ENCODE measurements around the gene GPR6. TPM values are rescaled to one million over a fixed set of nuclear protein-coding genes. Genes with fewer than 3 reads are reported as not detected.

Gene GPR6
- total and polyA plus RNA-seq, 4 experiments from 2014 or later, result not detected

DNA sequence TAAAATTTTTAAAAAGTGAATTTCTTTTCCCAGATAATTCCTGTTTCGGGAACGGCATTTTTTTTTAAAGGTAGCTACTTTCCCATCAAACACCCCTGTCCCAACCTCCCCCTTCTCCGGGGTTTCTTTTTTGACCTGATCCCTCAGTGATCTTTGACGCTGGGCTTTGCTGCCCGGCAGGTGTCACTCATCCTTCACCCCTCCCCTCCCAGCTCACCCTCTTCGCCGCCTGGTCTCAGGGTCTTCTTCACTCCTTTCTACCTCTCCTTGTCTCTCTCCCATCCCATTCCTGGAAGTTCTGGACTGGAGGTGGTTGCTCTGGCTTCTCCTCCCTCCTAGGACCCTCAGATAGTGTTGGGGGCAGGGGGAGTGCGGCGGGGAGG is 329 bp upstream of the GPR6 start:
- Mint-ChIP-seq H3K27me3 (peaks cover 34 to 40% of the 10 kb centered on the region in 2 donors), H3K36me3 (no peaks in the 10 kb centered on the region), H3K4me3 (no peak overlapping the region), H3K9me3 (peaks cover 0 to 23% (median 5%) of the 10 kb centered on the region in 8 donors), H3K4me1 (peaks cover 0 to 1% (median 0%) of the 10 kb centered on the region in 4 donors), H3K27ac (no peak overlapping the region)
- Histone ChIP-seq H3K36me3 (ENCODE audit: insufficient read depth, low read length) (no peaks in the 10 kb centered on the region), H3K4me3 (ENCODE audit: low read length in 2 of 2) (no peak overlapping the region), H3K4me1 (ENCODE audit: insufficient read depth, low read length) (no peaks in the 10 kb centered on the region), H3K27me3 (ENCODE audit: insufficient read depth, low read length) (no peaks in the 10 kb centered on the region), H3K9me3 (ENCODE audit: control insufficient read depth in 1 of 2, low read length in 2 of 2) (no peaks in the 10 kb centered on the region), H3K27ac (ENCODE audit: low read depth, low read length) (no peak overlapping the region)
- POLR2A ChIA-PET (ENCODE audit: partially characterized antibody), result no interaction called here
- CTCF ChIA-PET (ENCODE audit: partially characterized antibody), result no interaction called here
- DNase-seq, result no peak
- intact Hi-C loops (cut with micrococcal nuclease), result no loop called here

DNA sequence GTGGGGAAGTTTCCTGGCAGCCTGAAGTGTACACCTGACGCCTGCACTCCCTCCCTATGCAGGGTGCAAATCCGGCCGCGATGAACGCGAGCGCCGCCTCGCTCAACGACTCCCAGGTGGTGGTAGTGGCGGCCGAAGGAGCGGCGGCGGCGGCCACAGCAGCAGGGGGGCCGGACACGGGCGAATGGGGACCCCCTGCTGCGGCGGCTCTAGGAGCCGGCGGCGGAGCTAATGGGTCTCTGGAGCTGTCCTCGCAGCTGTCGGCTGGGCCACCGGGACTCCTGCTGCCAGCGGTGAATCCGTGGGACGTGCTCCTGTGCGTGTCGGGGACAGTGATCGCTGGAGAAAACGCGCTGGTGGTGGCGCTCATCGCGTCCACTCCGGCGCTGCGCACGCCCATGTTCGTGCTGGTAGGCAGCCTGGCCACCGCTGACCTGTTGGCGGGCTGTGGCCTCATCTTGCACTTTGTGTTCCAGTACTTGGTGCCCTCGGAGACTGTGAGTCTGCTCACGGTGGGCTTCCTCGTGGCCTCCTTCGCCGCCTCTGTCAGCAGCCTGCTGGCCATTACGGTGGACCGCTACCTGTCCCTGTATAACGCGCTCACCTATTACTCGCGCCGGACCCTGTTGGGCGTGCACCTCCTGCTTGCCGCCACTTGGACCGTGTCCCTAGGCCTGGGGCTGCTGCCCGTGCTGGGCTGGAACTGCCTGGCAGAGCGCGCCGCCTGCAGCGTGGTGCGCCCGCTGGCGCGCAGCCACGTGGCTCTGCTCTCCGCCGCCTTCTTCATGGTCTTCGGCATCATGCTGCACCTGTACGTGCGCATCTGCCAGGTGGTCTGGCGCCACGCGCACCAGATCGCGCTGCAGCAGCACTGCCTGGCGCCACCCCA is 1.2 kb downstream of the GPR6 start:
- Mint-ChIP-seq H3K4me3 (no peak overlapping the region), H3K4me1 (peaks cover 0 to 1% (median 0%) of the 10 kb centered on the region in 4 donors), H3K27ac (no peak overlapping the region), H3K36me3 (no peaks in the 10 kb centered on the region), H3K27me3 (peaks cover 34 to 38% of the 10 kb centered on the region in 2 donors), H3K9me3 (peaks cover 0 to 23% (median 5%) of the 10 kb centered on the region in 8 donors)
- Histone ChIP-seq H3K4me3 (ENCODE audit: low read length in 2 of 2) (no peak overlapping the region), H3K27ac (ENCODE audit: low read depth, low read length) (no peak overlapping the region), H3K9me3 (ENCODE audit: control insufficient read depth in 1 of 2, low read length in 2 of 2) (no peaks in the 10 kb centered on the region), H3K36me3 (ENCODE audit: insufficient read depth, low read length) (no peaks in the 10 kb centered on the region), H3K27me3 (ENCODE audit: insufficient read depth, low read length) (no peaks in the 10 kb centered on the region), H3K4me1 (ENCODE audit: insufficient read depth, low read length) (no peaks in the 10 kb centered on the region)
- POLR2A ChIA-PET (ENCODE audit: partially characterized antibody), result no interaction called here
- no peak for DNase-seq
- intact Hi-C loops (cut with micrococcal nuclease), result no loop called here
- CTCF ChIA-PET (ENCODE audit: partially characterized antibody), result no interaction called here

DNA sequence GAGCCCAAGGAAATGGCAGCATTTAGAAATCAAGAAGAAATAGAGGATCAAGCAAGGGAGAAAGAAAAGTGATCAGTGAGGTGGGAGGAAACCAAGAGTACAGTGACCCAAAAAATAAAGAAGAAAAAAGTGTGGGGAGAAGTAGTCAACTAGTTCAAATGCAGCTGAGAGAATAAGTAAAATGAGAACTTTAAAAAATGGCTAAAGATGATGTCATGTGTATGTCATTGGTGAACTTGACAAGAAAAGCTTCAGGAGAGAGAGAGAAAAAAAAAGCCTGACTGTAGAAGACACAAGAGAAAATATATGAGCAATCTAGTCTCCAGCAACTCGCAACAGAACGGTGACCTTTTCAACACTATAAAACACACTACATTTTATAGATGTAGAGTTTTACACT is 6.3 kb downstream of the GPR6 start:
- Mint-ChIP-seq H3K4me3 (no peak overlapping the region), H3K4me1 (peaks cover 0 to 1% (median 0%) of the 10 kb centered on the region in 4 donors), H3K36me3 (no peaks in the 10 kb centered on the region), H3K27ac (peak overlapping the region in 1 of 7 donors; percentile 54), H3K27me3 (peaks cover 24 to 28% of the 10 kb centered on the region in 2 donors), H3K9me3 (peaks cover 0 to 21% (median 3%) of the 10 kb centered on the region in 8 donors)
- intact Hi-C loops (cut with micrococcal nuclease), result no loop called here
- CTCF ChIA-PET (ENCODE audit: partially characterized antibody), result no interaction called here
- Histone ChIP-seq H3K9me3 (ENCODE audit: control insufficient read depth in 1 of 2, low read length in 2 of 2) (no peaks in the 10 kb centered on the region), H3K4me3 (ENCODE audit: low read length in 2 of 2) (no peak overlapping the region), H3K27me3 (ENCODE audit: insufficient read depth, low read length) (no peaks in the 10 kb centered on the region), H3K4me1 (ENCODE audit: insufficient read depth, low read length) (no peaks in the 10 kb centered on the region), H3K27ac (ENCODE audit: low read depth, low read length) (no peak overlapping the region), H3K36me3 (ENCODE audit: insufficient read depth, low read length) (no peaks in the 10 kb centered on the region)
- POLR2A ChIA-PET (ENCODE audit: partially characterized antibody), result no interaction called here
- no peak for DNase-seq

DNA sequence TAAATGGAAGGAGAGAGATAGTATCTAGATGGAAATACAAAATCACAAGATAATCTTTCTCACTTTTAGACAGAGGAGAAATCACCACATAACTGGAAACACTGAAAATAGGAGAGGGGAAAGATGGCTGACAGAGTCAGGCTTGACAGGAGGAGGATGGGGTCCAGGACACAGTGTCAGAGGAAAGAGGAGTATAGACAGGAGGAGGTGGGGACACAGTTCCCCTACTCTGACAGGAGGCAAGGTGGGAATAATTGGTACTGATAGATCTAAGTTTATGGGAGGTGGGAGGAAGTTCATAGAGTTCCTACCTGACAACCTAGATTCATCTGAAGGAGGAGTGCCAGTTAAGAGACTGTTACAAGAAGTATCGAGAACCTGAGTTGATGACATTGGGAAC is 9.1 kb downstream of the GPR6 start:
- ChIA-PET CTCF (ENCODE audit: partially characterized antibody) (interaction anchor here (2.9 kb wide), 1 partner anchor 52 kb away, joined by 7 read pairs; no protein-coding TSS in a partner anchor), POLR2A (ENCODE audit: partially characterized antibody) (no interaction called here)
- Mint-ChIP-seq H3K9me3 (peaks cover 0 to 9% (median 2%) of the 10 kb centered on the region in 8 donors), H3K4me3 (no peak overlapping the region), H3K27me3 (peaks cover 6 to 13% of the 10 kb centered on the region in 2 donors), H3K27ac (no peak overlapping the region), H3K4me1 (no peaks in the 10 kb centered on the region), H3K36me3 (no peaks in the 10 kb centered on the region)
- Histone ChIP-seq H3K36me3 (ENCODE audit: insufficient read depth, low read length) (no peaks in the 10 kb centered on the region), H3K4me3 (ENCODE audit: low read length in 2 of 2) (no peak overlapping the region), H3K9me3 (ENCODE audit: control insufficient read depth in 1 of 2, low read length in 2 of 2) (no peaks in the 10 kb centered on the region), H3K27ac (ENCODE audit: low read depth, low read length) (no peak overlapping the region), H3K4me1 (ENCODE audit: insufficient read depth, low read length) (no peaks in the 10 kb centered on the region), H3K27me3 (ENCODE audit: insufficient read depth, low read length) (no peaks in the 10 kb centered on the region)
- intact Hi-C loops (cut with micrococcal nuclease), result no loop called here
- DNase-seq, result no peak

DNA sequence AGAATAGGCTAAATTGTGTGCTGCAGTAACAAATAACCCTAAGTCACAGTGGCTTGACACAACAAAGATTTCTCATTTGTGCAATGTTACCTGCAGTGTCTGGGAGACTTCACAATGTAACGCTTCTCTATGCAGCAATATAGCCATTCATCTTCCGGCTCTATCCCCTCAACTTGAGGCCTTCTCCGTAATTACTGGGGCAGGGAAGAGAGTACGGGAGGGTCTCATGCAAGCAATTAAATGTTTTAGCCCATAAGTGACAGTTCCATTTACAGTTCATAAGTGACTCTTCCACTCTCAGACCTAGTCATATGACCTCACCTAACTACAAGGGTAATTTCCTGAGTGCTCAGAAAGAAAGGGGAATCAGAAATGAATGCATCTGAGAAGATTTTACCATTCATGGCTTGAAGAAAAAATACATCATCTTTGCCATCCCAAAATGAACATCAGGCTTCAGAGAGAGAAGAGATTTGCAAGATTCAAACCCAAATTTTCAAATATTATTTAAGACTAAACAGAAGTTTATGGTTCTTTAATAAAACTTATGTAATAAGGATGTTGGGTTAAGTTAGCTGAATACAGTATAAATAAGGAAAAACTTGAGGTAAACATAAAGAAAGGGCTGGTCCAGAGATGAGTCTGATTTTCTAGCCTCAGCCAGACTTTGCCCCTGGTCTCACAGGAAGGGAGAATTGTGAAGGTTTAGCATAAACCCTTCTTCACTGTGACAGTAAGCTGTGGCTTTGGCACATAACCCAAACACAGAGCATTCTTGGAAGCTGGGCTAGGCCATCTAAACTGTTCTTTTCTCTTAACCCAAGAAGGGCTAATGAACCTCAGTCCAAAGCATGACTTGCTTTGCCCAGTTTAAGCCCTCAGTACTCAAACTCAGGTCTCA is 13.3 kb downstream of the GPR6 start:
- CTCF ChIA-PET (ENCODE audit: partially characterized antibody), result no interaction called here
- POLR2A ChIA-PET (ENCODE audit: partially characterized antibody), result no interaction called here
- peaks cover 0 to 9% (median 2%) of the 10 kb centered on the region in 8 donors for H3K9me3 Mint-ChIP-seq
- H3K36me3 Mint-ChIP-seq, result no peaks in the 10 kb centered on the region
- DNase-seq, result no peak
- no peak overlapping the region for H3K4me3 Mint-ChIP-seq
- intact Hi-C loops (cut with micrococcal nuclease), result no loop called here
- peaks cover 2 to 3% of the 10 kb centered on the region in 2 donors for H3K27me3 Mint-ChIP-seq
- H3K4me3 ChIP-seq (ENCODE audit: low read length in 2 of 2), result no peak overlapping the region
- no peaks in the 10 kb centered on the region for H3K4me1 ChIP-seq (ENCODE audit: insufficient read depth, low read length)
- H3K4me1 Mint-ChIP-seq, result no peaks in the 10 kb centered on the region
- no peak overlapping the region for H3K27ac Mint-ChIP-seq
- H3K27me3 ChIP-seq (ENCODE audit: insufficient read depth, low read length), result no peaks in the 10 kb centered on the region
- H3K9me3 ChIP-seq (ENCODE audit: control insufficient read depth in 1 of 2, low read length in 2 of 2), result no peaks in the 10 kb centered on the region
- H3K27ac ChIP-seq (ENCODE audit: low read depth, low read length), result no peak overlapping the region
- H3K36me3 ChIP-seq (ENCODE audit: insufficient read depth, low read length), result no peaks in the 10 kb centered on the region

DNA sequence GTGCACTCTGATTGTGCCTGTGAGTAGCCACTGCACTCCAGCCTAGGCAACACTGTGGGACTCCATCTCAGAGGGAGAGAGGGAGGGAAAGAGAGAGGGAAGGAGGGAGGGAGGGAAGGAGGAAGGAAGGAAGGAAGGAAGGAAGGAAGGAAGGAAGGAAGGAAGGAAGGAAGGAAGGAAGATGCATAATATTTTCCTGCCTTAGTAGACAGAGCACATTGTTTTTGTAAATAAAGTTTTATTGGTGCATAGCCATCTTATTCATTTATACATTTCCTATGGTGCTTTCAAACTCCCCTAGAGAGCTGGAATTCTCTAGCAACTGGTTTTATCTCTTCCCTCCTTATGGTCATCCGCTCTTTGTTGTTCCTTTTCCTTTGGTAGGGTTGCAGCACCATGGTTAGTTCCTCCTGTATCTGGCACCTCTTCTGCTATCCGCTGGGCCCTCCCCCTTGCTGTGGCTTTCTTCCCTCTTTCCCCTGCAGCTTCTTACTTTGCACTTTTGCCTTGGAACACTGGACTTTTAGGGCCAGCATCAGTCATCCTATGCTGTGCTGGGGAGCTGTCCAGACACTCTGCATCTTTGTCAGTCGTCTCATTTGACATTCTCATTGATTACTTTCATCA is 20.2 kb downstream of the GPR6 start:
- Histone ChIP-seq H3K27me3 (ENCODE audit: insufficient read depth, low read length) (no peaks in the 10 kb centered on the region), H3K9me3 (ENCODE audit: control insufficient read depth in 1 of 2, low read length in 2 of 2) (no peaks in the 10 kb centered on the region), H3K36me3 (ENCODE audit: insufficient read depth, low read length) (no peaks in the 10 kb centered on the region), H3K4me1 (ENCODE audit: insufficient read depth, low read length) (no peaks in the 10 kb centered on the region), H3K4me3 (ENCODE audit: low read length in 2 of 2) (no peak overlapping the region), H3K27ac (ENCODE audit: low read depth, low read length) (no peak overlapping the region)
- ChIA-PET CTCF (ENCODE audit: partially characterized antibody) (no interaction called here), POLR2A (ENCODE audit: partially characterized antibody) (no interaction called here)
- H3K4me1 Mint-ChIP-seq, result no peaks in the 10 kb centered on the region
- peaks cover 0 to 7% (median 2%) of the 10 kb centered on the region in 8 donors for H3K9me3 Mint-ChIP-seq
- peaks cover 17 to 33% of the 10 kb centered on the region in 2 donors for H3K27me3 Mint-ChIP-seq
- no peaks in the 10 kb centered on the region for H3K36me3 Mint-ChIP-seq
- no peak for DNase-seq
- no peak overlapping the region for H3K27ac Mint-ChIP-seq
- intact Hi-C loops (cut with micrococcal nuclease), result no loop called here
- H3K4me3 Mint-ChIP-seq, result no peak overlapping the region

DNA sequence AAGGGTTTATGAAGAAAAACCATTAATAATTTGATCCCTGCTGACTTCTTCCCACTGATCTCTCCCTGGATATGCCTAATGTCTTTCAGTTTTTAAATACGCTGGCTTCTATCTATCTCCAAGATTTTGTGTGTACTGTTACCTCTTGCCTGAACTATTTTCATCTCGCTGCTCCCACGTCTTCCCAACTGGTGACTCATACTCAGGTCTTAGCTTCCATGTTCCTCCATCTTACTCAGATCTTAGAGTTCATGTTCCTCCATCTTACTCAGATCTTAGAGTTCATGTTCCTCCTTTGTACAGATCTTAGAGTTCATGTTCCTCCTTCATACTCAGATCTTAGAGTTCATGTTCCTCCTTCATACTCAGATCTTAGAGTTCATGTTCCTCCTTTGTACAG is 21.6 kb downstream of the GPR6 start:
- CTCF ChIA-PET (ENCODE audit: partially characterized antibody), result interaction anchor here (1.0 kb wide), 1 partner anchor 11 kb away, joined by 3 read pairs; no protein-coding TSS in a partner anchor
- Mint-ChIP-seq H3K36me3 (no peaks in the 10 kb centered on the region), H3K27ac (no peak overlapping the region), H3K27me3 (peaks cover 20 to 37% of the 10 kb centered on the region in 2 donors), H3K4me3 (no peak overlapping the region), H3K9me3 (peaks cover 0 to 7% (median 3%) of the 10 kb centered on the region in 8 donors), H3K4me1 (no peaks in the 10 kb centered on the region)
- no peak for DNase-seq
- H3K4me3 ChIP-seq (ENCODE audit: low read length in 2 of 2), result no peak overlapping the region
- H3K4me1 ChIP-seq (ENCODE audit: insufficient read depth, low read length), result no peaks in the 10 kb centered on the region
- no peak overlapping the region for H3K27ac ChIP-seq (ENCODE audit: low read depth, low read length)
- intact Hi-C loops (cut with micrococcal nuclease), result no loop called here
- H3K36me3 ChIP-seq (ENCODE audit: insufficient read depth, low read length), result no peaks in the 10 kb centered on the region
- no peaks in the 10 kb centered on the region for H3K27me3 ChIP-seq (ENCODE audit: insufficient read depth, low read length)
- H3K9me3 ChIP-seq (ENCODE audit: control insufficient read depth in 1 of 2, low read length in 2 of 2), result no peaks in the 10 kb centered on the region
- POLR2A ChIA-PET (ENCODE audit: partially characterized antibody), result no interaction called here

All from CD4-positive, alpha-beta memory T cell (primary cell).